Measurements from ENCODE around the gene MLLT3.

DNA sequence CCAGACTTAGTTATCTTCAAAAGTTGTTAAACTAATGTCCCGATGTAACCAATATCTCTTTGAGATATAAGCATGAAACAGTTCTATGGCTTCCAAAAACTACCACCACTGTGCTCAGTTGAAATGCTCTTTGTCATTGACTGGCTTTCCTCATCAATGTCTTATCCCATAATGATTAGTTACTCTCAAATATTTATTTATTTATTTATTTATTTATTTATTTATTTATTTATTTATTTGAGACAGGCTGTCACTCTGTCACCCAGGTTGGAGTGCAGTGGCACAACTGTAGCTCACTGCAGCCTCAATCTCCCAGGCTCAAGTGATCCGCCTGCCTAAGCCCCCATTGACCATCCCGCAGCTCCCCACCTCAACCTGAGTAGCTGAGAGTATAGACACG is 28.0 kb upstream of the MLLT3 start:
- TF ChIP-seq, protein P1, sequence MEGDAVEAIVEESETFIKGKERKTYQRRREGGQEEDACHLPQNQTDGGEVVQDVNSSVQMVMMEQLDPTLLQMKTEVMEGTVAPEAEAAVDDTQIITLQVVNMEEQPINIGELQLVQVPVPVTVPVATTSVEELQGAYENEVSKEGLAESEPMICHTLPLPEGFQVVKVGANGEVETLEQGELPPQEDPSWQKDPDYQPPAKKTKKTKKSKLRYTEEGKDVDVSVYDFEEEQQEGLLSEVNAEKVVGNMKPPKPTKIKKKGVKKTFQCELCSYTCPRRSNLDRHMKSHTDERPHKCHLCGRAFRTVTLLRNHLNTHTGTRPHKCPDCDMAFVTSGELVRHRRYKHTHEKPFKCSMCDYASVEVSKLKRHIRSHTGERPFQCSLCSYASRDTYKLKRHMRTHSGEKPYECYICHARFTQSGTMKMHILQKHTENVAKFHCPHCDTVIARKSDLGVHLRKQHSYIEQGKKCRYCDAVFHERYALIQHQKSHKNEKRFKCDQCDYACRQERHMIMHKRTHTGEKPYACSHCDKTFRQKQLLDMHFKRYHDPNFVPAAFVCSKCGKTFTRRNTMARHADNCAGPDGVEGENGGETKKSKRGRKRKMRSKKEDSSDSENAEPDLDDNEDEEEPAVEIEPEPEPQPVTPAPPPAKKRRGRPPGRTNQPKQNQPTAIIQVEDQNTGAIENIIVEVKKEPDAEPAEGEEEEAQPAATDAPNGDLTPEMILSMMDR (IDR thresholded peaks at IDR 0.05; ENCODE audit: extremely low read depth in 1 of 2, insufficient read depth in 1 of 2, low read depth in 1 of 2, low read length in 2 of 2), result no peak
- no peak for TF ChIP-seq EZH2 (IDR thresholded peaks at IDR 0.05; ENCODE audit: borderline replicate concordance, low read depth, low read length, severe bottlenecking)

All from endothelial cell of umbilical vein (primary cell).